Fibroblast of upper back skin (primary cell): ENCODE results near the gene LYZL6.

Source experiments
- DNase-seq: peaks from one replicate; pipeline ENCODE4 v3.0.0-alpha.2; 2013

The LYZL6 gene, protein sequence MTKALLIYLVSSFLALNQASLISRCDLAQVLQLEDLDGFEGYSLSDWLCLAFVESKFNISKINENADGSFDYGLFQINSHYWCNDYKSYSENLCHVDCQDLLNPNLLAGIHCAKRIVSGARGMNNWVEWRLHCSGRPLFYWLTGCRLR

DNA sequence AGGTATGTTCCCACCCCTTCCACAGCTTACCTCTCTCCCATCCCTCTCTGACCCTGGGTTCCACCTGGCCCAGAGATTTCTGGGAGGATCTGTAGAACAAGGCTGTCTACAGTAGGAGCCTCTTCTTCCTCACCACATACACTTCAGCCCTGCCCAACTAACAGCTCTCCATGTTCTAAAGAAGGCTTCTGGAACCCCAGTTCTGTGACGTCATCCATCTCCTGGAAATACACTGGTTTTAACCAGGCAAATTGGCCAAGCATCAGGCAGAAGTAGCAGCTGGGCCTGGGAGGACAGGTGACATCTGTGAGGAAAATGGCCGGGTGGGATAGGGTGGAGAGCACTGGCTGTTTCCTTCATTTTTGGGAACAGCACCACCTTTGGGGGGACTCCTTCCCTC is at the start of gene LYZL6:
Gene LYZL6 (minus strand): TSS at position 177 of the 400 bp plus-strand sequence. CDS start 4,357 bp downstream, outside the sequence.
- no peak for DNase-seq

DNA sequence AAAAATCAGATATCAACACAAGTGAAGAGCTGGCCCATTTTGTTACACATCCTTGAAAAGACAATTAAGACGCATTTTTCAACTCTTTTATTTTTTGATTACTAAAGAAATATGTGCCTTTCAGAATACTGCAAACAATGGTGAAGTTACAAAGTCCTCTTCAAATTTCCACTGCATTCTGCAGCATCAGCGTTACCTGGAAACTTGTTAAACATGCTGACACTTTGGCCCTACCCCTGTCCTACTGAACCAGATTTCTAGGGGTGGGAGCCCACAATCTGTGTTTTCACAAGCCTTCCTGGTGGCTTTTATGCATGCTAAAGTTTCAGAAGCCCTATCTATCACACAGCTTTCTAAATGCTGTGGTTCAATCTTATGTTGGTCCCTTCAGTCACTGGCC is 47.6 kb upstream of the LYZL6 start:
- DNase-seq, result no peak

DNA sequence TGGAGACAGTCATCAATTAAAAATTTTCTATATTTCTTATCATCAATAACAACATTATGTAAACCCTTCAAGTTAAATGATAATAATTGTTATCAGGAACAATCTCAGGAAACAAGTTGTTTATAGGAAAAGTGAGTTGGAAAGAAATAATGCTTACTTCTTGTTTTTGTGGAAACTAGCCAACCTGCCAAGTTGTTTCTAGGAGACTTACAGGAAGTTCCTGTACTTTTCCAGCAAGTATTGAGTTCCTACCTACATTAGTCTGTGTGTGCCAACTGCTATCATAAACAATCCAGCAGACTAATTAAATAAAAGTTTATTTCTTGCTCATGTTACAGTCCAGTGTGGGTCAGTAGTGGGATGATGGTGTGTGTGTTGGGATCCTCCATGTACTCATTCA is 44.7 kb upstream of the LYZL6 start:
- no peak for DNase-seq

DNA sequence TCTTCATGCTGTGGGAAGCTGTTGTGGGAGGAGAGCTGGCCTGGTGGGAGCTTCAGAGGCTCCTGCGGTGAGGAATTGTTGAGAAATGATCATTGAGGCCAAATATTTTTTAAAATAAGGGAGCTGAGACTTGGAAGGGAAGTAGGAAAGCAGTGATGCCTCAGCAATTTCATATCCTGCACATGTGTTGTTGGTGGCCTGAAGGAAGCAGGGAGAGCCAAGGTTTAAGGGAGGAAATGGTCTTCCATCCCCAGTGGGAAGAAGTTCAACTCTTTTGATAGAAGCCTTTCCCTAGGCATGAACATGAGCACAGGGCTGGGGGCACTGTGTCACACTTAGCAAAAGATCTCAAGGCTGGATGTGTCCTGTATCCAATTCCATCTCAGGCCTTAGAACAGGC is 43.1 kb upstream of the LYZL6 start, which contains the start of gene CCL14:
Gene CCL14 (minus strand): TSS at position 87 of the 400 bp plus-strand sequence. CDS start 80 bp downstream, at position 7.
- DNase-seq, result no peak

DNA sequence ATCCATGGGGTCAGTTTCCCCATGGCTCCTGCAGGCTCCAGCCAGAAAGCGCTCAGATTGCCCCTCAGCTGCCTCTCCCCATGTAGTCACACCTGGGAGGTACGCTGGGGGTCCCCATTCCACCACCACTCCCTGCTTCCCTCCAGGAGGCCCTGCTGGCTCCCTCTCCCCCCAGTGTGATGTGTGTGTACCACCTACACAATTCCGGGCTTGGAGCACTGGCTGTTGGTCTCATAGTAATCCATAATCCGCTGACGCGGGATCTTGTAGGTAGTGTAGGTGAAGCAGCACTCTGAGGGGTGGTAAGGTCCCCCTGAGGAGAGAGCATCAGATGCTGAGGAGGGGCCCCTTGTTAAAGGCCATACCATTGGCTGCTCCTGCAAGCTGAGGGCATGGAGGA is 40.6 kb upstream of the LYZL6 start:
- DNase-seq, result no peak

GRCh38 chr17:35982409-35983191 is 39.1 kb upstream of the LYZL6 start:
- DNase-seq, result no peak

GRCh38 chr17:35981908-35982330 is 38.4 kb upstream of the LYZL6 start:
- no peak for DNase-seq

DNA sequence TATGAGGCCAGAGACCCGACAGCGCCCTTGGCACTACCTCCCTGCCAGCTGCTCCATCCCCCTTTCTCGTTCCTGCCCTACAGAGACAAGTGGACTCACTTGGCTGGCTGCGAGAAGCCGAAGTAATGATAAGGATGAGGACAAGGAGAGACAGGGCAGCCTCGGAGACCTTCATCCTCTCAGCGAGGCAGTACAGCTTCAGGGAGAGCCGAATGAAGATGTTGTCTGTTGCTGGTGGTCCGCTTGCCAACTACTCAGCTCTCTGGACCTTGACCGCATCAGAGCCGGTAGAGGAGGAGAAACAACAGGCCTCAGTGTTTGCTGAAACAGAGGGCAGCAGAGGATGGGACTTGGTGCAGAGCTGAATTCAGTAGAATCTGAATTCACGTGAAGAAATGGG is 37.7 kb upstream of the LYZL6 start, which contains the start of gene CCL16:
Gene CCL16 (minus strand): TSS at position 252 of the 400 bp plus-strand sequence. CDS start 77 bp downstream, at position 175.
- DNase-seq, result no peak

DNA sequence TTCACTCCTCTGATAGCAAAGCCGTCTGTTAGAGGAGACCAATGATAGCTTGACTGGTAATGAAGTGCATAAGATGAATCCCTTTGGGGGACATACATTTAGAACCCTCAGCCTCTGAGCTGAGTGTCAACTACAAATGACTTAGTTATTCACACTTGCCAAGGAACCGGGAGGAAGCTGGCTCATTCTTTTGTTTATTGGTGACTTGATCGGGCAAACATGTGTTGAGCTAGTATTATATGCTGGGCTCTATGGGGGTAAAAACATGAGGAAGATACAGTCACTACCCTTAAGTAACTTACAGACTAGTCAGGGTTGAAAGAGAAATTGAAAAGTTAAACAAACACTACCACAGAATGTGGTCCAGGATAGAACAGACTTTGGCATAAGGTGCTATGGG is 34.8 kb upstream of the LYZL6 start:
- DNase-seq, result no peak

DNA sequence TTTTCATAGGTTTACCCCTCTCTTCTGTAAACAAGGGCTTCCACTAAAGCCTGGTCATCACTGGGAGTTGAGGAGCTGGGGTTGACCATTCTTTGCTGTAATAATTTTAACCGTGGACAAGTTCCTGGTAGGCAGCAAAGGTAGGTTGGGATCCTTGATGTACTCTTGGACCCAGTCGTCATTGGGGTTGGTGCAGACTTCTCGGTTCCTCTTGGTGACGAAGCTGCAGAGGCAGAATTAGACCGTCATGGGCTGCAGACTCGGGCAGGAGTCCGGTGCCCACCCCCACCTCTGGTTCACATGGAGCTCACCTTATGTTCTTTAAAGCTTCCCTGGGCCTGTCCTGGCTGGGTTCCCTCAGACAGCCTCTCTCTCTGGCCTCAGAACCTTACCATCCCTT is 34.0 kb upstream of the LYZL6 start:
- no peak for DNase-seq

- peak; percentile 2 for DNase-seq
Observed at GRCh38 chr17:35973333-35974260, 30.1 kb upstream of the LYZL6 start.

GRCh38 chr17:35972945-35973332 is 29.4 kb upstream of the LYZL6 start:
- DNase-seq, result no peak

DNA sequence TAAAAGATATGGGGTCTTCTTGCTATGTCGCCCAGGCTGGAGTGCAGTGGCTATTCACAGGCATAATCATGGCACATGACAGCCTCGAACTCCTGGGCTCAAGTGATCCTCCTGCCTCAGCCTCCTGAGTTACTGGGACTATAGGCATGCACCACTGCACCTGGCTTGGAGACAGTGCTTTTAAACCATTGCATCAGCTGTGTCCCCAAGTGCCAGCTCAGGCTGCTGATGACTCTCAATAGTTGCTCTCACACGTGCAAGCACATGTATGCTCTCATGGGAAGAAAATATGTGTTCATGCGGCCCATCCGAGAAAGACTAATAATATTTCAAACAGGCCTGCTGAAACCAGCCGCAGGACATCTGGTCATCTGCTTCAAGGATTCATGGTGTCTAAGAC is 29.0 kb upstream of the LYZL6 start:
- no peak for DNase-seq

DNA sequence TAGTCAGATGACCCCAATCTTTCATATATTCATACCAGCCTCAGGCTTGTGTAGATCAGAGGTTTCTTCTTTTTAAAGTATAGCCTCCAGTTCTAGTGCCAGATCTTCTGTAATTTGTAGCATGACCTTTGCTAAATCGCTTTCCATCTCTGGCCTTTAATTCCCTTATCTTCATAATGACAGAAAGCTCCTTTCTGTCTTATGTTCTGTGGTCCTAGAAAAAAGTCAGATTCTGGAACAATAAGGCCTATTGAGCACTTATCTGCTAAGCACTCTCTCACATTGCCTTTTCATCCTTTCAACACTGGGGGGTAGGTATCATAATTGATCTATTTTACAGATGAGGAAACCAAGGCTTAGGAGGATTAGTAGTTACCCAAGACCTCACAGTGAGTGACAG is 28.6 kb upstream of the LYZL6 start:
- no peak for DNase-seq

- peak; percentile 70 for DNase-seq
Observed at GRCh38 chr17:35969558-35970380, 26.3 kb upstream of the LYZL6 start.

GRCh38 chr17:35968520-35969054 is 25.1 kb upstream of the LYZL6 start:
- DNase-seq, result no peak

GRCh38 chr17:35965272-35965671 is 21.8 kb upstream of the LYZL6 start:
- no peak for DNase-seq

- no peak for DNase-seq
Observed at GRCh38 chr17:35963663-35964062, 20.1 kb upstream of the LYZL6 start.

DNA sequence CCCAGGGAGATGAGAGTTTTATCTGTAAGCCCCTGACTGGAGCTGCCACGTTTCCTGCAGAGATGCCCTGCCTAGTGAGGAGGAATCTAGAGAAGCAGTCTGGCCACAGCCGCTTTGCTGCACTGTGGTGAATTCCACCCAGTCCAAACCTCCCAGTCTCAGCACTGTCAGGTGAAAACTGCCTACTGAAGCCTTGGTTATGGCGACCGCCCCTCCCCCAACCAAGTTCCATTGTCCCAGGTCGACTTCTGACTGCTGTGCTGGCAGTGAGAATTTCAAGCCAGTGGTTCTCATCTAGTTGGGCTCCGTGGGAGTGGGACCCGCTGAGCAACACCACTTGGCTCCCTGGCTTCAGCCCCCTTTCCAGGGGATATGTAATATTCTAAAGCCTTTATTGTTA is 10.2 kb upstream of the LYZL6 start:
- DNase-seq, result no peak

GRCh38 chr17:35949401-35949800 is 5.9 kb upstream of the LYZL6 start:
- DNase-seq, result no peak

GRCh38 chr17:35948092-35948491 is 4.6 kb upstream of the LYZL6 start:
- DNase-seq, result no peak

- peak; percentile 32 for DNase-seq
Observed at GRCh38 chr17:35947156-35947585, 3.7 kb upstream of the LYZL6 start.
